ENCODE data around the gene CELF1. TPM values are rescaled to one million over a fixed set of nuclear protein-coding genes. Genes with fewer than 3 reads are reported as not detected.
A peak's percentile ranks its signal among the peaks of the same experiment; 100 is the strongest.
"Not testable (repeated sequence)": the region's sequence is repeated elsewhere in the genome, so short reads cannot be mapped to it uniquely, and the experiment has no call there.

CELF1 gene
- total RNA-seq, 2 experiments from 2014 or later = 104 to 105 TPM

DNA sequence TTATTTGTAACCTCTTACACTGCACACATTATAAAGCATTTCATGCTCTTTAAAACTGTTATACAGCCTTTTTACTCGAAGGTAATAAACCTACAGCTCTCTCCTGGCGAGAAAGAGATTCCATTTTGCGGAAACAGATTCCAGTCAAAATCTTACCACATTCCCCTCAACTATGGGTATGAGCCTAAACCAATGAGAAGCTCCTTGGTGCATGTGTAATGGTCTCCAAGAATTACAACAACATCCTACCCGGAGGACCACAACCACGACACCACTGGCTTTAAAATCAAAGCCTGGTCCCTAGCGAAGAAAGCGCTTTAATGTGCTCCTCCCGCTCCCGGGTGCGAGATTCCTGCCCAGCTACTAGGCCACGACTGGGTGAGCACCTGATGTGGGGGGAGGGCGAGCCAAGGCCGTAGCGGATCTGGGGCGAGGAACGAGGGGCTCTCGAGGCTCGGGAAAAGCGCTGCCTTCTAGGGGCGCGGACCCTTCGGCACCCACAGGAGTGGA is 821 bp downstream of the CELF1 start:
- peaks cover 44% of the 10 kb centered on the region for H3K4me1 Mint-ChIP-seq
- no peaks in the 10 kb centered on the region for H3K9me3 Mint-ChIP-seq
- ChIA-PET POLR2A (interaction anchor here (0.7 to 5.0 kb wide), 14 partner anchors 11 to 337 kb away, joined by 3 to 55 read pairs (median 4); partner anchors contain the start of genes ACP2, DDB2, KBTBD4 and NDUFS3), CTCF (interaction anchor here (0.7 to 3.1 kb wide), 13 partner anchors 11 to 372 kb away, joined by 3 to 17 read pairs (median 4); partner anchors contain the start of genes AGBL2, KBTBD4 and NDUFS3)
- H3K27ac Mint-ChIP-seq = peak overlapping the region; percentile 89
- peaks cover 22% of the 10 kb centered on the region for H3K36me3 Mint-ChIP-seq (ENCODE audit: low read depth)
- no peaks in the 10 kb centered on the region for H3K27me3 Mint-ChIP-seq
- peak; percentile 40 for DNase-seq
- H3K4me3 Mint-ChIP-seq = peak overlapping the region; percentile 96

DNA sequence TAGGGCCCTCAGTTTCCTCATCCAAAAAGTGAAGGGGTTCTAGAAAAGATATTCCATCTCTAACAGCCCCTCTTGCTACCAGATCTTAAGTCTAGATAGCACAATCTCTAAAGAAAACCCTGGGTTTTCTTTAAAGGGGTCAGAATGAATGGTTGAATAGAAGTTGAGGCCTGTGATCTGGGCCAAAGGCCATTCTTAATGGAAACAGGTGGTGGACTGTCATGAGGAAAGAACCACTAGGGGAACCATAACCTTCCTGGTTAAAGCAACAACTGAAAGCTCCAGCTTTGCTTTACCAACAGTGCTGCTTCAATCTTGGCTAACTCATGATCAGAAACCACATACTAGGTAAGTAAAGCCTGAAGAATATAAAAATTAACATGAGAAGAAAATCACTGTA is 1.8 kb downstream of the CELF1 start:
- Mint-ChIP-seq H3K4me1 (peaks cover 46% of the 10 kb centered on the region), H3K36me3 (ENCODE audit: low read depth) (peaks cover 27% of the 10 kb centered on the region), H3K27ac (peak overlapping the region; percentile 89), H3K9me3 (no peaks in the 10 kb centered on the region), H3K27me3 (no peaks in the 10 kb centered on the region), H3K4me3 (peak overlapping the region; percentile 96)
- ChIA-PET POLR2A (interaction anchor here (0.7 to 5.0 kb wide), 10 partner anchors 10 to 336 kb away, joined by 3 to 55 read pairs (median 6); partner anchors contain the start of genes ACP2, DDB2, KBTBD4 and NDUFS3), CTCF (interaction anchor here (0.8 to 3.1 kb wide), 11 partner anchors 10 to 288 kb away, joined by 3 to 17 read pairs (median 3); partner anchors contain the start of genes KBTBD4 and NDUFS3)
- DNase-seq = no peak

DNA sequence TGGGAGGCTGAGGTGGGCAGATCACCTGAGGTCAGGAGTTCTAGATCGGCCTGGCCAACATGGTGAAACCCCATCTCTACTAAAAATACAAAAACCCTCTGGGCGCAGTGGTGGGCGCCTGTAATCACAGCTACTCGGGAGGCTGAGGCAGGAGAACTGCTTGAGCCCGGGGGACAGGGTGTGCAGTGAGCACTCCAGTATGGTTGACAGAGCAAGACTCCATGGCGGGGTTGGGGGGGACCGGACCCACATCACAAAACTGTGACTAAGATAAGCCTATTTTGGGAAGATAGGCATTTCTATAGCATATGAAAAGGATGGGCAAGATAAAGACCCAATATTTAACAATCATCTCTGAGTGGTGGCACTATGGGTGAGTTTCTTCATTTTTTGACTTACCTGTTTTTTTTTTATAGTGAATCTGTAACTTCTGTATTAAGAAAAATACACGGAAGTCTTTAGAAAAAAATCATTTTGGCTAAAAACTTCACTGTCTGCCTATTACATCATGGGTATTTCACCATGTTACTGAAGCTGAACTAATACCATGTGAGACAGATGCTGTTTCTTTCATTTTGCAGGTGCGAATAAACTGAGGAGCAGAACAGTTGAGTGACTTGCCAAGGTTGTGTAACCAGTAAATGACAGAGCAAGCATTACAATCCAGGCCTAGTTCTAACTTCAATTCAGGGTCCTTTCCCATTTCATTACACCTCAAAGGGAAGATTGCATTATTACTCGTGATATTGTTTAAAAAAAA is 2.5 kb downstream of the CELF1 start:
- CTCF ChIA-PET = interaction anchor here (0.7 to 3.1 kb wide), 7 partner anchors 9 to 60 kb away, joined by 3 to 17 read pairs (median 3); partner anchors contain the start of gene NDUFS3
- Mint-ChIP-seq H3K27me3 (no peaks in the 10 kb centered on the region), H3K9me3 (no peaks in the 10 kb centered on the region), H3K4me1 (peaks cover 46% of the 10 kb centered on the region), H3K27ac (peak overlapping the region; percentile 52), H3K36me3 (ENCODE audit: low read depth) (peaks cover 27% of the 10 kb centered on the region), H3K4me3 (peak overlapping the region; percentile 96)
- no peak for DNase-seq
- POLR2A ChIA-PET = interaction anchor here (1.3 to 5.0 kb wide), 7 partner anchors 9 to 335 kb away, joined by 5 to 55 read pairs (median 7); partner anchors contain the start of genes ACP2, DDB2, KBTBD4 and NDUFS3

DNA sequence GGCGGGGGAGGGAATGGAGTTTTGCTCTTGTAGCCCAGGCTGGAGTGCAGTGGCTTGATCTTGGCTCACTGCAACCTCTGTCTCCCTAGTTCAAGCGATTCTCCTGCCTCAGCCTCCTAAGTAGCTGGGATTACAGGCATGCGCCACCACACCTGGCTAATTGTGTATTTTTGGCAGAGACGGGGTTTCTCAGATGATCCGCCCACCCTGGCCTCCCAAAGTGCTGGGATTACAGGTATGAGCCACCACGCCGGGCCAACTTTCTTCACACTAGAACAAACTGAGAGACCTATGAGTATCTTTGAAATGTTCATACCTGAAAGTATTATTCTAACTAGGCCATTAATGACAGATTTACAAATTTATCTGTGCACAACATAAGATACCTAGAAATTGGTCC is 6.7 kb downstream of the CELF1 start:
- peaks cover 58% of the 10 kb centered on the region for H3K4me1 Mint-ChIP-seq
- H3K9me3 Mint-ChIP-seq, H3K27me3 Mint-ChIP-seq, DNase-seq, H3K4me3 Mint-ChIP-seq, POLR2A ChIA-PET: not testable (repeated sequence)
- H3K27ac Mint-ChIP-seq = peak overlapping the region; percentile 31
- CTCF ChIA-PET = interaction anchor here (0.6 kb wide), 1 partner anchor 13 kb away, joined by 4 read pairs; no protein-coding TSS in a partner anchor
- peaks cover 26% of the 10 kb centered on the region for H3K36me3 Mint-ChIP-seq (ENCODE audit: low read depth)

DNA sequence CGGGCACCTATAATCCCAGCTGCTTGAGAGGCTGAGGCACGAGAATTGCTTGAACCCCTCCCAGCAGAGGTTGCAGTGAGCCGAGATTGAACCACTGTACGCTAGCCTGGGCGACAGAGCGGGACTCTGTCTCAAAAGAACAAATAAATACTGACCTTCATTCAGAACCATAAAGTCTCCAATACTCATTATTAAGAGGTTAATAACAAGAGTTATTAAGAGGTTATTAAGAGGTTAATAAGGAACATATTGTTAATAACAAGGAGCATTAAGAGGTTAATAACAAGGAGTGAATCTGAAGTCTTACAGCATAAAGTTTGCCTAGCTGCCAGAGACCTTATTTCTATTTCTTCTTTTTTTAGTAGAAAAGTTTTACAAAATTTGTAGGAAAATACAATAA is 7.6 kb downstream of the CELF1 start:
- Mint-ChIP-seq H3K36me3 (ENCODE audit: low read depth) (peaks cover 29% of the 10 kb centered on the region), H3K4me3 (no peak overlapping the region), H3K27me3 (no peaks in the 10 kb centered on the region), H3K27ac (no peak overlapping the region), H3K4me1 (peaks cover 58% of the 10 kb centered on the region), H3K9me3 (no peaks in the 10 kb centered on the region)
- ChIA-PET CTCF (no interaction called here), POLR2A (interaction anchor here (1.8 kb wide), 1 partner anchor 10 kb away, joined by 5 read pairs; no protein-coding TSS in a partner anchor)
- DNase-seq = no peak

DNA sequence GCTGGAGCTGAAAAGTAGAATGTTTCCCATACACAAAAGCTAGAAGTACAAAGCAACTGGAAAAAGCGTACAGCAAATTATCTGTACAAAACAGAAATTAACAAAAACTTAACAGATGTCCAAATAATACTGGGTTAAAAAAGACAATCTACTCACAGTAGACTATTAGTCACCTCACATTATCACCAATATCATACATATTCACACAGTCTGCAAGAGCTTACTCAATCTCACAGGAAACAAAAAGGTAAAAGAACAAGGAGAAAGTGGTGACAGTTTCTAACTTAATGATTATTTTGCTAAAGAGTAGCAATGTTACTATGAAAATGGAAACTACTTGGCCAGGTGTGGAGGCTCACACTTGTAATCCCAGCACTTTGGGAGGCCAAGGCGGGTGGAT is 11.9 kb downstream of the CELF1 start:
- ChIA-PET CTCF (interaction anchor here (0.6 to 3.0 kb wide), 5 partner anchors 10 to 169 kb away, joined by 3 to 17 read pairs (median 3); no protein-coding TSS in a partner anchor), POLR2A (interaction anchor here (1.4 to 4.1 kb wide), 4 partner anchors 10 to 326 kb away, joined by 3 to 33 read pairs (median 4); partner anchors contain the start of genes CELF1, DDB2 and PTPMT1)
- no peak for DNase-seq
- peak overlapping the region; percentile 76 for H3K27ac Mint-ChIP-seq
- H3K4me1 Mint-ChIP-seq = peaks cover 52% of the 10 kb centered on the region
- H3K4me3 Mint-ChIP-seq = no peak overlapping the region
- peaks cover 24% of the 10 kb centered on the region for H3K36me3 Mint-ChIP-seq (ENCODE audit: low read depth)
- no peaks in the 10 kb centered on the region for H3K27me3 Mint-ChIP-seq
- no peaks in the 10 kb centered on the region for H3K9me3 Mint-ChIP-seq

DNA sequence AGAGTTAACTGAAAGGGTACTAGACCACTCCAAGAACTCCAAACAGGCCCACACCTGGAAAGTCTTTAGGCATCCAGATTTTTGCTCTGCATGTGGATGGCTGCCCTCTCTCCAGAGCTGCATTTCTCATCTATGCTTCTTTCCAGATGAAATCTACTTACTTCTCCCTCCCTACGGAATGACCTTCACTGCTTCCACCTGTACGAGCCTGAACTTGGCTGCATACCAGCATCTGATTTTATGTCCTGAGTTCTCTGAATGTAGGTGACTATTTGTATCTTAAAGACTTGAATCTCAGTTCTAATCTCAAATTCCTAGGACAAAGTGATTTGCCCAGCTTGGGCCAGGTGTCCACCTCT is 13.3 kb downstream of the CELF1 start:
- Mint-ChIP-seq H3K27ac (peak overlapping the region; percentile 76), H3K9me3 (no peaks in the 10 kb centered on the region), H3K4me1 (peaks cover 54% of the 10 kb centered on the region), H3K4me3 (no peak overlapping the region), H3K36me3 (ENCODE audit: low read depth) (peaks cover 30% of the 10 kb centered on the region), H3K27me3 (no peaks in the 10 kb centered on the region)
- ChIA-PET CTCF (interaction anchor here (0.9 to 3.0 kb wide), 6 partner anchors 9 to 416 kb away, joined by 3 to 17 read pairs (median 4); partner anchors contain the start of gene CELF1), POLR2A (interaction anchor here (1.2 to 4.1 kb wide), 6 partner anchors 12 to 325 kb away, joined by 3 to 33 read pairs (median 4); partner anchors contain the start of genes CELF1, DDB2 and PTPMT1)
- DNase-seq = no peak

DNA sequence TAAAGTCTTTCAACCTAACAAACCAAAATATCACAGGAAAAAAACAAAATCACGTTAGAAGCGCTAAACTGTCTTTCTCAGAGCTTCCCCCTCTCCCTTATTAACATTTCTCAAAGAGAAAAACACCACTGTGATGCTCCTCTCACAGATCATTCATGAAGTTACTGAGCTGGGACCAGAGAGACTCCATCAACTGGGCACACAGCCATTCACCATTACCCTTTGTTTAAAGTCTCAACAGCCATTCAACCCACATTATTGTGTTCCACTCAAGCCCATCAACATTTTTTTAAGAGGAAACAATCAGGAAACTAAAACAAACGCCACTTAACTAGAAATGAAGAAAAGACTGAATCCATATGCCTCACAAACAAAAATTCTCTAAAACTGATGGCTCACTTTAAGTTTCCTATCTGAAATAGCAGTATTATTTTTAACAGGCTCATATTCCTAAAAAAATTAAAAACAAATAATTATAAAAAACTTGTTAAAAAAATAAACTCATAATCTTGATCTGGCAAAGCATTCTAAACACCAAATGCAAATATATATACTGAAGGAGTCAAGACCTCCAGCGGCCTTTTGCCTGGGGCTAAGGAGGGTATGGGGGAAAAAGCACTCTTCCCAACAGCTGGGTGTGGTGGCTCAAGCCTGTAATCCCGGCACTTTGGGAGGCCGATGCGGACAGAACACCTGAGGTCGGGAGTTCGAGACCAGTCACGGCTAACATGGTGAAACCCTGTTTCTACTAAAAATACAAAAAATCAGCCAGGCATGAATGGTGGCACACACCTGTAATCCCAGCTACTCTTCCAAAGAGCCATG is 14.0 kb downstream of the CELF1 start:
- Mint-ChIP-seq H3K4me3 (no peak overlapping the region), H3K4me1 (peaks cover 47% of the 10 kb centered on the region), H3K36me3 (ENCODE audit: low read depth) (peaks cover 26% of the 10 kb centered on the region)

DNA sequence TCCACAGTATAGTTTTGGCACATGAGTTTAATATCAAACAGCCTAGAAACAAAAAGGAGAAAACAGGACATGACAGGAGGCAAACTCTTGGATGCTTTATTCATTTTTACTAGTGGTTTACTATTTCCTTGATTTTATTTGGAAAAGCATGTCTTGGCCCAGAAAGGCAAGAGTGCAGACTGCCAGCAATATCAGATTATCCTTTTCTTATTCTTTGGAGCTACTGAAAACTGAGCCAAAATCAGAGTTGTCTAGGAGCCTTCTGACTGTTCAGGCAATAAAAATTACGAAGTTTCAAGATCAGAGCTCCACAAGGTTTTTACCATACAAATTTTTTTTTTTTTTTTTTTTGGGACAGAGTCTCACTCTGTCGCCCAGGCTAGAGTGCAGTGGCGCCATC is 16.0 kb downstream of the CELF1 start:
- H3K4me1 Mint-ChIP-seq = peaks cover 35% of the 10 kb centered on the region
- no peak for DNase-seq
- H3K27ac Mint-ChIP-seq = no peak overlapping the region
- ChIA-PET POLR2A (no interaction called here), CTCF (interaction anchor here (0.9 to 1.5 kb wide), 2 partner anchors 15 to 25 kb away, joined by 3 read pairs; no protein-coding TSS in a partner anchor)
- H3K9me3 Mint-ChIP-seq = no peaks in the 10 kb centered on the region
- H3K27me3 Mint-ChIP-seq = no peaks in the 10 kb centered on the region
- H3K4me3 Mint-ChIP-seq = no peak overlapping the region
- H3K36me3 Mint-ChIP-seq (ENCODE audit: low read depth) = peaks cover 25% of the 10 kb centered on the region

More for the DNA sequence above, 14.0 kb downstream of the CELF1 start:
- POLR2A ChIA-PET = interaction anchor here (1.2 to 4.1 kb wide), 4 partner anchors 13 to 227 kb away, joined by 3 to 33 read pairs (median 4); partner anchors contain the start of gene CELF1
- Mint-ChIP-seq H3K27me3 (no peaks in the 10 kb centered on the region), H3K27ac (peak overlapping the region; percentile 16), H3K9me3 (no peaks in the 10 kb centered on the region)
- no peak for DNase-seq
- CTCF ChIA-PET = interaction anchor here (0.6 to 1.7 kb wide), 3 partner anchors 8 to 14 kb away, joined by 3 to 6 read pairs (median 3); partner anchors contain the start of gene CELF1

DNA sequence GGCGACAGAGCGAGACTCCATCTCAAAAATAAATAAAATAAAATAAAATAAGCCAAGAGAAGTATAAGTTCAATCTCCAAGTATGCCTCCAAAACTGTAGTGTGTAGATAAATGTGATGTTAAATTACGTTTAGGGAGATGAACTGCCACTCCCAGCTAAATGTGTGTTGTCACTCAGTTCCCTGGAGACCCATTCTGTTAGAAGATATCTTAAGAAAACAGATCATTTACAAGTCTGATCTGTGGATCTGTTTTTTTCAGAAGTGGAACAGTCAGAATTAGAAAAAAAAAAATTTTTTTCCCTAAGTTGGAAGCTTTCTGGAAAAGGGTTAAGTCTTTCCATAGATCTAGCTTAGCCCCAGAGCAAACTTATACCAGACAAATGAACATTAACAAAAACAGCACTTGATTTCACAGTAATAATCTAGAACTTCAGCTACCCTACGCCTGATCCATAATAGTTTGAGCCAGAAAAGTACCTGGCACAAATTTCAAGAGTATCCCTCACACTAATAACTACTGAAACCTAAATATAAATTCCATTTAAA is 18.2 kb downstream of the CELF1 start:
- POLR2A ChIA-PET = interaction anchor here (1.1 to 1.4 kb wide), 3 partner anchors 10 to 20 kb away, joined by 3 to 5 read pairs (median 4); partner anchors contain the start of gene CELF1
- CTCF ChIA-PET = interaction anchor here (0.7 to 1.5 kb wide), 3 partner anchors 11 to 52 kb away, joined by 3 to 4 read pairs (median 3); no protein-coding TSS in a partner anchor
- no peak for DNase-seq
- no peaks in the 10 kb centered on the region for H3K27me3 Mint-ChIP-seq
- H3K27ac Mint-ChIP-seq = no peak overlapping the region
- peaks cover 21% of the 10 kb centered on the region for H3K4me1 Mint-ChIP-seq
- H3K4me3 Mint-ChIP-seq = no peak overlapping the region
- H3K36me3 Mint-ChIP-seq (ENCODE audit: low read depth) = peaks cover 18% of the 10 kb centered on the region
- no peaks in the 10 kb centered on the region for H3K9me3 Mint-ChIP-seq

DNA sequence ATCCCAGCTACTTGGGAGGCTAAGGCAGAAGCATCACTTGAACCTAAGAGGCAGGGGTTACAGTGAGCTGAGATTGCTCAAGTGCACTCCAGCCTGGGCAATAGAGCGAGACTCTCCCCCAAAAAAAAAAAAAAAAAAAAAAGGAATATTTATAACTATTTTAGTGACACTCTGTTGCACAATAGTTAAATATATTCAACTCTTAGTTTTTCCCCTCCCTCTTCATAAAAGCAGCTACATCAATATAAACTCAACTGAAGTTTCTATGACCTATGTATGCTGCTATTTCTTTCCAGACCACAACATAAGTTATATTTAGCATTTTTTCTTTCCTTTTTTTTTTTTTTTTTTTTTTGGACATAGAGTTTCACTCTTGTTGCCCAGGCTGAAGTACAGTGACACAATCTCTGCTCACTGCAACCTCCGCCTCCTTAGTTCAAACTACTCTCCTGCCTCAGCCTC is 19.2 kb downstream of the CELF1 start:
- POLR2A ChIA-PET = interaction anchor here (1.2 kb wide), 1 partner anchor 19 kb away, joined by 4 read pairs; the partner anchor contains the start of gene CELF1
- DNase-seq = no peak
- H3K4me1 Mint-ChIP-seq = peaks cover 12% of the 10 kb centered on the region
- H3K27me3 Mint-ChIP-seq = no peaks in the 10 kb centered on the region
- no peak overlapping the region for H3K4me3 Mint-ChIP-seq
- no peaks in the 10 kb centered on the region for H3K9me3 Mint-ChIP-seq
- peaks cover 16% of the 10 kb centered on the region for H3K36me3 Mint-ChIP-seq (ENCODE audit: low read depth)
- no peak overlapping the region for H3K27ac Mint-ChIP-seq
- CTCF ChIA-PET = interaction anchor here (0.6 to 1.5 kb wide), 4 partner anchors 10 to 79 kb away, joined by 3 to 4 read pairs (median 3); no protein-coding TSS in a partner anchor
